Adipose tissue (tissue), 3 donors: ENCODE measurements around the gene NAT14. TPM values are rescaled to one million over a fixed set of nuclear protein-coding genes. Genes with fewer than 3 reads are reported as not detected.

ENCODE experiments used
- H3K27ac ChIP-seq: one replicate; pipeline ENCODE4 v1.5.1; 2013; ENCODE audit warnings: low read depth, low read length
- WGBS, 3 donors: extraction: QIAGEN DNeasy Blood & Tissue Kit; methylation state at CpG; one replicate each; pipeline ENCODE4 v1.1.7; 2013; 5-methylcytosine and 5-hydroxymethylcytosine counted together
- polyA plus RNA-seq, 3 donors: library from polyadenylated mRNA; stranded (reverse); fragments of 200-250 nt; gene quantifications; one replicate each; pipeline ENCODE4 v1.2.3, GENCODE V29; 2013
- donor health status: healthy with polysubstance abuse.
- donor health status: Bipolar disorder and iron deficiency.
- donor health status: healthy.

NAT14 gene
- polyA plus RNA-seq, 3 donors, result 4.4 to 10.2 (median 7.7) TPM

DNA sequence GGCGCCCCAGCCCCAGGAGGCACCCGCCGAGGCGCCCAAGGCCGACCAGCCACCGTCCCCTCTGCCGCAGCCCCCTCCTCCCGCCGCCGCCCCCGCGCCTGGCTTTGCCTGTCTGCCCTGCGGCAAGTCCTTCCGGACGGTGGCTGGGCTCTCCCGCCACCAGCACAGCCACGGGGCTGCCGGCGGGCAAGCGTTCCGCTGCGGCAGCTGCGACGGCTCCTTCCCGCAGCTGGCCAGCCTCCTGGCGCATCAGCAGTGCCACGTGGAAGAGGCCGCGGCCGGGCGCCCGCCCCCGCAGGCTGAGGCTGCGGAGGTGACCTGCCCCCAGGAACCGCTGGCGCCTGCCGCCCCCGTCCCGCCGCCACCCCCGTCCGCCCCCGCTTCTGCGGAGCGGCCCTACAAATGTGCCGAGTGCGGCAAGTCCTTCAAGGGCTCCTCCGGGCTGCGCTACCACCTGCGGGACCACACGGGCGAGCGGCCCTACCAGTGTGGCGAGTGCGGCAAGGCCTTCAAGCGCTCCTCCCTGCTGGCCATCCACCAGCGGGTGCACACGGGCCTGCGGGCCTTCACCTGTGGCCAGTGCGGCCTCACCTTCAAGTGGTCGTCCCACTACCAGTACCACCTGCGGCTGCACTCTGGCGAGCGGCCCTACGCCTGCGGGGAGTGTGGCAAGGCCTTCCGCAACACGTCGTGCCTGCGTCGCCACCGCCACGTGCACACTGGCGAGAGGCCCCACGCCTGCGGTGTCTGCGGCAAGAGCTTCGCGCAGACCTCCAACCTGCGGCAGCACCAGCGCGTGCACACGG lies 2.6 kb upstream of the NAT14 start:
- WGBS, 3 donors, result 89 to 94% (median 92%) methylated on average over 55 to 83 of the region's 83 CpGs
- no peak overlapping the region for H3K27ac ChIP-seq

DNA sequence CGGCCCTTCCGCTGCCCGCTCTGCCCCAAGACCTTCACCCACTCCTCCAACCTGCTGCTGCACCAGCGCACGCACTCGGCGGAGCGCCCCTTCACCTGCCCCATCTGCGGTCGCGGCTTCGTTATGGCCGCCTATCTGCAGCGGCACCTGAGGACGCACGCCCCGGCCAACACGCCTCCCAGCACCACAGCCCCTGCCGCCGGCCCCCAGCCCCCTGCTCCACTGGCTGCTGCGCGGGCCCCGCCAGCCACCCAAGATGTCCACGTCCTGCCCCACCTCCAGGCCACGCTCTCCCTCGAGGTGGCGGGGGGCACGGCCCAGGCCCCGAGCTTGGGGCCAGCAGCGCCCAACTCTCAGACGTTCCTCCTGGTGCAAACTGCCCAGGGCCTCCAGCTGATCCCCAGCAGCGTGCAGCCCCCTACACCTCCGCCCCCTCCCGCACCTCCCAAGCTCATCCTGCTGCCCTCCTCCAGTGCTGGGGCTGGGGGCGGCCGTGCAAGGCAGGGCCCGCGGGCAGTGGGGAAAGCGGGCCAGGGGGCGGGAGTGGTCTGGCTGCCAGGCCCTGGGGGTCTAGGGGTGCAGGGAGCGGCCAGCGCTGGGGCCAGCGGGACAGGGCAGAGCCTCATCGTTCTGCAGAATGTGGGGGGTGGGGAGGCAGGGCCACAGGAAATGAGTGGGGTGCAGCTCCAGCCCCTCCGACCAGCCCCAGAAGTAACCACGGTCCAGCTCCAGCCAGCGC lies 1.9 kb upstream of the NAT14 start:
- WGBS, 3 donors, result 93 to 94% (median 94%) methylated on average over 44 to 47 of the region's 47 CpGs
- no peak overlapping the region for H3K27ac ChIP-seq

DNA sequence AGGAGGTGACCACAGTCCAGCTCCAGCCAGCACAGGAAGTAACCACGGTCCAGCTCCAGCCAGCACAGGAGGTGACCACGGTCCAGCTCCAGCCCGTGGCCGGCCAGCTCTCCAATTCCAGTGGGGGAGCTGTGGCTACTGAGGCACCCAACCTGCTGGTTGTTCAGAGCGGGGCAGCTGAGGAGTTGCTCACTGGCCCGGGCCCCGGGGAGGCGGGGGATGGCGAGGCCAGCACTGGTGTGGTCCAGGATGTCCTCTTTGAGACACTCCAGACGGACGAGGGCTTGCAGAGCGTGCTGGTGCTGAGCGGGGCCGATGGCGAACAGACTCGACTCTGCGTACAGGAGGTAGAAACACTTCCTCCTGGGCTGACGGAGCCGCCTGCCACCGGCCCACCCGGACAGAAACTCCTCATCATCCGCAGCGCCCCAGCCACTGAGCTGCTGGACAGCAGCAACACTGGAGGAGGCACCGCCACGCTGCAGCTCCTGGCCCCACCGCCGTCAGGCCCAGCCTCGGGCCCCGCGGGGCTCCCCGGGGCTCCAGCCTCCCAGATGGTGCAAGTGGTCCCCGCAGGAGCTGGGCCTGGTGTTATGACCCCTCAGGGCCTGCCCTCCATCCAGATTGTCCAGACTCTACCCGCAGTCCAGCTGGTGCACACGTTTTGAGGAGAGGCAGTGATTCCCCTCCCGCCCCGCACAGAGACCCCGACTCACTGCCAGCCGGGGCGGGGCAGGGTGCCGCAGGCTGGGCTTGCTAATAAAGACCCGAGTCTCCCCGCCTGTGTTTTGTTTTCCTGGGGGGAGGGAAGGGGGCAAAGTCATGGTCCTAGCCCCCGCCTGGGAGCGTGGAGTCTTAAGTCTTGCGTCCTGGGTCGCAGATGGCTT lies 1.0 kb upstream of the NAT14 start:
- H3K27ac ChIP-seq, result no peak overlapping the region

DNA sequence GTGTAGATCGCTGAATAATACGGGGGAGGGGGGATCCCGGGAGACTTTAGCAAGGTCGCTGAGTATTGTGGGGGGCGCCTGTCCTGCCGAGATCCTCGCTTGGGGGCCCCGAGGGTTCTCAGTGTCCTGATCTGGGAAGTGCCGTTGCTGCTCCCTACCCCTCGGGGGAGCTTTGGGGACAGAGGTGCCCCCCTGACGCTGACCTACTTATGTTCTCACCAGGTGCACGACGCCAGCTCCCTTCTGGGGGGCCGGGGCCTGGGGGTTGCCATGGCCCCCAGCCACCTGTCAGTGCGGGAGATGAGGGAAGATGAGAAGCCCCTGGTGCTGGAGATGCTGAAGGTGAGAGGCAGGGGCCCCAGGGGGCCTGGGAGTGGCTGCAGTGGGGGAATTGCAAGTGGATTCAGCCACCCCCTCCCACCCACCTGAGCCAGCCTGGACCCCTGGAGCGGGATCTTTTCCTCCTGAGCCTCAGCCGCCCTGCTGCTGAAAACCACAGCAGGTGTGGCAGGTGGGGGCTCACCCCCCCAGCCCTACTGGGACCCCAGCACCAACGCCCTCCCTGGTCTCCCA lies 537 bp downstream of the NAT14 start:
- no peak overlapping the region for H3K27ac ChIP-seq
- 29 to 33% (median 30%) methylated on average over 18 of the region's 18 CpGs for WGBS, 3 donors

More for the DNA sequence above, 1.0 kb upstream of the NAT14 start:
- 73 to 78% (median 76%) methylated on average over 41 to 46 of the region's 46 CpGs for WGBS, 3 donors

DNA sequence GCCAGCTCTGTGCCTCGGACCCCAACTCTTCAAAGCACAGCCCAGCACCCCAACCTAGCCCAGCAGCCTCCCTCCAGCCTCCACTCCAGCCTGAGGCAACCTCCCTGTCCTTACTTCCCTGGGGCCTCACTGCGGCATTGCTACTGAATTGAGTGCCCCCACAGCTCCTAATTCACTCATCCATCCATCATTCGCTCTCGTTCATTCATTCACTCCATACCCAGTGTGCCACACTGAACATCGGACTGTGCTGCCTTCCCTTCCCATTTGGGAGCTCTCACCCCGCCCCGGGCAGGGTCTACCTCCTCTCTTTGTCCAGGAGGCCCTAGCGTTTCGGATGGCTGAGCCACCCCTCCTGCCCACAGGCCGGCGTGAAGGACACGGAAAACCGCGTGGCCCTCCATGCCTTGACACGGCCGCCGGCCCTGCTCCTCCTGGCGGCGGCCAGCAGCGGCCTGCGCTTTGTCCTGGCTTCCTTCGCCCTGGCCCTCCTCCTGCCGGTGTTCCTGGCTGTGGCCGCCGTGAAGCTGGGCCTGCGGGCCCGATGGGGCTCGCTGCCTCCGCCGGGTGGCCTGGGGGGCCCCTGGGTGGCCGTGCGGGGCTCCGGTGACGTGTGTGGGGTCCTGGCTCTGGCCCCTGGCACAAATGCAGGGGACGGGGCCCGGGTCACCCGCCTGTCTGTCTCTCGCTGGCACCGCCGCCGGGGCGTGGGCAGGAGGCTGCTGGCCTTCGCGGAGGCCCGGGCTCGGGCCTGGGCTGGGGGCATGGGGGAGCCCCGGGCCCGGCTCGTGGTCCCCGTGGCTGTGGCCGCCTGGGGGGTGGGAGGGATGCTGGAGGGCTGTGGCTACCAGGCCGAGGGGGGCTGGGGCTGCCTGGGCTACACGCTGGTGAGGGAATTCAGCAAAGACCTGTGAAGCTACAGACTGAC lies 1.3 kb downstream of the NAT14 start:
- no peak overlapping the region for H3K27ac ChIP-seq
- 62 to 77% (median 70%) methylated on average over 39 to 53 of the region's 53 CpGs for WGBS, 3 donors

DNA sequence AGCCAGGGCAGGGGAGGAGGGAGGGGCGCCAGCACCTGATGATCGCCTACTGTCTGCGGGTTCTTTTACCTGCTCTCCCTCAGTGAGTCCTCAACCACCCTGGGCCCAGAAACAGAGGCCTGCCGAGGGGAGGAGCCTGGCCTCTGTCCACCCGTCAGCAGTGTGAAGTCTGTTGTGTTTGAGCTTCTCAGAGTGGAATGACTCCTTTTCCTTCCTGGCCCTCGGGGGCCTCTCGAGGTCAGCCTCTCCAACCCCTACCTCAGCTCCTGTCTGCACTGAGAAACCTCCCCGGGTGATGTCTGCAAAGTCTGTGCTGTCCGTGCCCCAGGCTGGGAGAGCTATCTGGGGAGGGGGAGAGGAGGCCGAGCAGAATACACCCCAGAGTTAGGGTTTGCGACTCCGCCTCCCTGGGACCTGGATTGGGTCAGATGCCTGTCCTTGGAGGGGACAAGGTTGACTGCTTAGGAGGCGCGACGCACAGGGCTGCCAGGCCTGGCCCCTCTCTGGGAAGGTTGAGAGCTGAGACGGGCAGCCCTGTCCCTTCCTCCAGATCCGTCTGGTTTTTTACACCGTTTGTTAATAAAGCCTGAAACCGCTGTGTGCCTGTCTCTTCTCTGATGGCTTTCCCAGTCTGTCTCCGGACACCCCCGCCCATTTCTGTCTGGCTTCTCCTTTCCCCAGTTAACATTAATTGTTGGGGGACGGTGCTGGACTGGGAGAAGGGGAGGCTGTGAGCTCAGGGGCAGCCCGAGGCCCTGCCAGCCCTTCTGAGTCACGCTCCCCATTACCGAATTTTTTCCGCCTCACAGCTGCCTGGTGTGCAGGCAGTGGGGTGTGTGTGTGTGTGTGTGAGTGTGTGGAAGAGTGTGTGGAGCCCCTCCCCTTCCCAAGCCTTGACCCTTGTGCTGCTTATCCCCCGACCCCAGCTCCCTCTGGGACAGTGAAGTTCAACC lies 2.3 kb downstream of the NAT14 start:
- WGBS, 3 donors, result 31 to 41% (median 38%) methylated on average over 25 to 27 of the region's 27 CpGs
- H3K27ac ChIP-seq, result no peak overlapping the region

DNA sequence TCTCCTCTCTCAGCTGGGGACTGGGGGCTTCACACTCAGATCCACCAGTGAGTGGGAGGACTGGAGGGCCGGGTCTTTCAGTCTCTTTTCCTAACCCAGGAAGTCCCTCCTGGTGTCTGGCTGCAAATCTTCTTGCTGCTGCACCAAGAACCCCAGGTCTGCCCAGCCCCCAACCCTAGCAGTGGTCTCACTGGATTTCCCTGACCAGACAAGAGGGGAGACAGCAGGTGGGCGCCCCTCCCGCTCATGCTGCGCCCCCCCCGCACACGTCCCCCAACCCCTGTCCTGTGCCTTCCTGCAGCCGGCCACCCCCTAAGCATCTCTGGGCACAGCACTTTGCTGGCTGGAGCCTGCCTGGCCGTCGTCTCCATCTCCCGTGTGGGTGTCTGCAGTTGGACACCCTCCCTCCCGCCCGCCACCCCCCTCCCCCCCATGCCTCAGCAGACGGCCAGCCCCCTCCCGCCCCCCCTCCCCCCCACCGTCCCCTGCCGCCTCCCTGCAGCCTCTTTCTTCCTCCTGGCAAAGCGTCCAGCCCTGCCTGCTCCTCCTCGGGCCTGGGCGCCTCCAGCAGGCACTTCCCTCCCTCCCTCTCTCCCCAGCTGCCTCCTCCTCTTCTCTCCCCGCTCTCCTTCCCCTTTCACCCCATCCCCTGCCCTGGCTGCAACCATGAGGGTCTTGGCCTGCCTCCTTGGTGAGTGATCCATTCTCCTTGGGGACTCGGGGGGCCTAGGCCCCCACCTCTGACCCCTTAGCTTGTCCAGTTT lies 3.1 kb downstream of the NAT14 start, which contains the start of gene SSC5D:
TSS of gene SSC5D (plus strand) at position 513 of the 764 bp plus-strand sequence. CDS start at position 667, 154 bp downstream.
- 15 to 27% (median 15%) methylated on average over 13 to 19 of the region's 21 CpGs for WGBS, 3 donors
- no peak within 1 kb of the TSS for H3K27ac ChIP-seq

DNA sequence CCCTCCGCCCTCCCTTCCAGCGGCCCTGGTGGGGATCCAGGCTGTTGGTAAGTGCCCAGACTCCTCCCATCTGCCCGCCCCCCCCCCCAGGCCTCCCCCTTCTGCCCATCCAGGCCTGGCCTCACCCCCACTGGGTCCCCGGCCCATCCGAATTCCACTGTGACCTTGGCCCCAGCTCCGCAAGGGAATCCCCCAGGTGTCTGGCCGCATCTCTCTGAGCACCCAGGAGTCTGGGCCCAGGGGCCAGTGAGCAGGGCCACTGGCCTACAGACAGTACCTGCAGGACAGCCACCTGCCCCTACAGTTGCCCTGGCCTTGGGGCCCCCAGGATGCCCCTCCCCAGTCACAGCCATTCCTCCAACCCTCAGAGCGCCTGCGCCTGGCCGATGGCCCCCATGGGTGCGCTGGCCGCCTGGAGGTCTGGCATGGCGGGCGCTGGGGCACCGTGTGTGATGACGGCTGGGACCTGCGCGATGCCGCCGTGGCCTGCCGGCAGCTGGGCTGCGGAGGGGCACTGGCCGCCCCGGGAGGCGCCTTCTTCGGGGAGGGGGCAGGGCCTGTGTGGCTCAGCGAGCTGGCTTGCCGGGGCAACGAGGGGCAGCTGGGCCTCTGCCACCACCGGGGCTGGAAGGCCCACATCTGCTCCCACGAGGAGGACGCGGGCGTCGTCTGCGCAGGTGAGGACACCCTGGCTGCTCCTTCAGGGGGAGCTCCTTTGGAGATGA lies 4.2 kb downstream of the NAT14 start:
- no peak overlapping the region for H3K27ac ChIP-seq
- 52 to 70% (median 62%) methylated on average over 32 to 36 of the region's 36 CpGs for WGBS, 3 donors

DNA sequence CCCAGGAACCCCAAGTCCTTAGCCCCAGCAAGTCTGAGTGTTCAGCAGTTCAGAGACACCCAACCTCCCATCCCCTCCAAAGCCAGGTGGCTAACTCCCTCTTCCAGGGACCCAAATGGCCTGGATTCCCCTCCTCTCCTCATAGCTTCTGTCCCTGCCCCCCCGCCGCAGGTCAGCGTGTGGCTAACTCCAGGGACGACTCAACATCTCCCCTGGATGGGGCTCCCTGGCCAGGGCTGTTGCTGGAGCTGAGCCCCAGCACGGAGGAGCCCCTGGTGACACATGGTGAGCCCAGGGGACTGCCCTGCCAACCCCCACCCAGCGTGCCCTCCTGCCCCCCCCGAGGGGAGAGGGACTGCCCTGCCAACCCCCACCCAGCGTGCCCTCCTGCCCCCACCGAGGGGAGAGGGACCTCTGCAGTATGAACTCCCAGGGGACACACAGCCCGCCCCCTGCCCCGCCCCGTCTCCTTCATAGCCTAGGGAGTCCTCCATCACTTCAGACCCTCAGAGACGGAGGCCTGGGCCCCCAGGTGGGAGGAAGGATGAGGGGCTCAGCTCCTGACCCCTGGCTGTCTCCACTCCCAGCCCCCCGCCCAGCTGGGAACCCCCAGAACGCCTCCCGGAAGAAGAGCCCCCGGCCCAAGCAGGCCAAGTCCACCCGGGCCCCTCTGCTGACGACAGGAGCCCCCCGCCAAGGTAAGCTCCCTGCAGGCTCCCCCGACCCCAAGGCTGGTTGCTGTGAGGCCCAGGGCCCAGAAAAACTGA lies 4.9 kb downstream of the NAT14 start:
- WGBS, 3 donors, result 66 to 70% (median 70%) methylated on average over 17 to 21 of the region's 21 CpGs
- H3K27ac ChIP-seq, result no peak overlapping the region

DNA sequence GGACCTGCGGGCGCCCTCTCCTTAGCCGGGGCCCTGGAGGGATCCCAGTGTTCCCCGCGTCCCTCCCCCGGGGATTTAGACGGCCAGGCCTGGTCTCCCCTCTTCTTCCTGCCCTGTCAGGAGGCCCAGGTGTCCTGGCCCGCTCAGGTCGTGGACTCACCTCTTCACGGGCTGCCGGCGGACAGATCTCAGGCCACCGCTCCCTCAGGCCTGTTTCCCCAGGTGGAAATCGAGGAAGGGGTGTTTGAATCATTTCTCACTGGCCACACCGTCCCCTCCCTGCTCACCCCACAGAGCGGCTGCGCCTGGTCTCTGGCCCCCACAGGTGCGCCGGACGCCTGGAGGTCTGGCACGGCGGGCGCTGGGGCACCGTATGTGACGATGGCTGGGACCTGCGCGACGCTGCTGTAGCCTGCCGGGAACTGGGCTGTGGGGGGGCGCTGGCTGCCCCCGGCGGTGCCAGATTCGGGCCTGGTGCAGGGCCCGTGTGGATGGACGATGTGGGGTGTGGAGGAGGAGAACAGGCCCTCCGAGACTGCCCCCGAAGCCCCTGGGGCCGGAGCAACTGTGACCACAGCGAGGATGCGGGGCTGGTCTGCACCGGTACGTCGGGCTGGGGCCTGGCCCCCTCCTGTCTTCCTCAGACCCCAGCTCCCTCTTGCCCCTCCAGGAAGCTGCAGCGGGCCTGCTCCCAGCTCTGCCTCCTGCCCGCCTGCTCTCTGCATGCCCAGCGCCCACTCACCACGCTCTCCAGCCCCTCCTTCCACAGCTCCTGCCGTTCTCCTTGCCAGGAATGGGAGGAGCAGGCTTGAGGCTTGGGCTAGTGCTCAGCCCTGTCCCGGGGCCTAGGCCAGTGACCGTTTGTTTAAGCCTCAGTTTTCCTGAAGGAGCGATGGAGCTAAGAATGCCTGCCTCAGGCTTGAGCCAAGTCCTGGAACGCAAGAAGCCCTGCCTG lies 5.8 kb downstream of the NAT14 start:
- H3K27ac ChIP-seq, result no peak overlapping the region
- 75 to 77% (median 77%) methylated on average over 47 to 52 of the region's 52 CpGs for WGBS, 3 donors

DNA sequence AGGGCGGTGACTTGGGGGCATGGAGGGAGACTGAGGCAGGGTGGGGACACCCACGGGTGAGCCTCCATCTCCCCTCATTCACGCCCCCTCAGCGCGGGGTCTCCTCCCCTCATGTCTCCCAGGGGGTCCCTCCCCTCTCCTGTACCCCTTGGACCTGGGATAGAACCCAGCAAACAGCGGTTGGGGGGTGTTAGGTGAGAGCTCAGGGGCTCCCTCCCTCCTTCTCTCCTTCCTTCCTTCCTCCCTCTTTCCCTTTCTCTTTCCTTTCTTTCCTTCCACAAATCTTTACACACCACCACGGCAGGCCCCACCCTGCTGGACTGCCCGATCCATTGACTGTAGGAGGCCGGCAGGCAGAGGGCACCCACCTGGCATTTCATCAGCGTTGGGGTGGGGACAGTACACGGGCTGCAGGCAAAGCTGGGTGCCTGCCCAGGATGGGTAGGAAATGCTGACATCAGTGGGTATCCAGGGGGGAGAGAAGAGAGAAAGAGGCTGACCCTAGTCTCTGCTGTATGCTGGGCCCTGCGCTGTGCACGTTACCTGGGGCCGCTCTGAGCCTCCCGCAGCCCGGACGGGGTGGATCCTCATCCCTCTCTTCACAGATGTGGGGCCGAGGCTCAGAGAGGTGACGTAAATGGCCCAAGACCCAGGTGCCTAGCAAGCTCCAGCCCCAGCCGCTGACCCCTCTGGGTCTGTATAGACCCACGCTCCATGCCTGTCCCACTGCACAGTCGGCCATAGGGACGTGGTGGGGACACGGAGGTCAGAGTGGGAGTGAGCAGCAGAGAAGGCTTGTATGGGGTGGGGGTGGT lies 6.8 kb downstream of the NAT14 start:
- H3K27ac ChIP-seq, result no peak overlapping the region
- 61 to 65% (median 61%) methylated on average over 23 to 24 of the region's 24 CpGs for WGBS, 3 donors

DNA sequence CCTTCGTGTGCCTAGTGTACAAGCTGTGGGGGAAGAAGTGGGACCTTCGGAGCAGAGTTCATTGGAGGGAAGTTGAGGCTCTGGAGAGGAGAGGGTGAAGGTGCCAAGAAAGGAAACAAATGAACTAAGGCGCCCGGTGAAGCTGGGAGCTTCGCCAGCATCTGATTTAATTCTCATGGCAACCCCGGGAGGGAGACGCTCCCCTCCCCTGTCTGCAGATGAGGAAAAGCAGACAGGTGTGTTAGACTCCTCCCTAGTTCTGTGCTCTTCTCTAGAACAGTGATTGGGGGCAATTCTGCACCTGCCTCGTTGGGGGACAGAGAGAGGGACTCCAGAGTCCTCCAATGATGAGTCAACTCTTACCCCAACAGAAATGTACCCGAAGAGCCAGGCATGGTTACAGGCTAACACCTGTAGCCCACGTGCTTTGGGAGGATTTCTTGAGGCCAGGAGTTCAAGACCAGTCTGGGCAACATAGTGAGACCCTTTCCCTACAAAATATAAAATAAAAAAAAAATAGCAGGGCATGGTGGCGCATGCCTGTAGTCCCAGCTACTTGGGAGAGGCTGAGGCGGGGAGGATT lies 7.5 kb downstream of the NAT14 start:
- no peak overlapping the region for H3K27ac ChIP-seq
- WGBS, 3 donors, result 28 to 44% (median 43%) methylated on average over 12 of the region's 12 CpGs
